DND-41 (cell line): Measurements from ENCODE around the gene SLC3A2.
"Not testable (repeated sequence)": the region's sequence is repeated elsewhere in the genome, so short reads cannot be mapped to it uniquely, and the experiment has no call there.

Source experiments
- ATAC-seq: fragments of 200-7000 bp; cut with Tn5 transposase; 3 replicates; pipeline ENCODE4 v1.9.1; 2021; ENCODE audit warnings: low read depth; ENCODE audit not compliant: insufficient read depth
- DNase-seq: peaks from one replicate; pipeline ENCODE4 v3.0.0-alpha.2; 2020
- H2AFZ ChIP-seq: 2 replicates; pipeline ENCODE4 v1.6.0; 2012; ENCODE audit warnings: low read depth, low read length
- H3K27ac ChIP-seq: 2 replicates; pipeline ENCODE4 v1.5.1; 2012; ENCODE audit warnings: low read length, inconsistent platforms
- H3K27me3 ChIP-seq: fragments of 200-600 bp; sonication (generic); 2 replicates; pipeline ENCODE4 v1.6.0; 2012; ENCODE audit warnings: low read length, mild to moderate bottlenecking, inconsistent platforms; ENCODE audit not compliant: insufficient read depth, poor library complexity
- H3K36me3 ChIP-seq: 2 replicates; pipeline ENCODE4 v1.5.1; 2012; ENCODE audit warnings: low read length, inconsistent platforms; ENCODE audit not compliant: insufficient read depth
- H3K4me1 ChIP-seq: 2 replicates; pipeline ENCODE4 v1.5.1; 2012; ENCODE audit warnings: mild to moderate bottlenecking, low read length; ENCODE audit not compliant: insufficient read depth
- H3K4me2 ChIP-seq: 2 replicates; pipeline ENCODE4 v1.6.0; 2012; ENCODE audit warnings: mild to moderate bottlenecking, moderate library complexity, low read length, inconsistent platforms; ENCODE audit not compliant: insufficient read depth
- H3K4me3 ChIP-seq, 2 experiments: fragments of 200-600 bp in 1 of 2; shearing (Covaris generic) in 1 of 2; 2 replicates each; pipeline ENCODE4 v1.5.1; 2012 to 2016; ENCODE audit warnings: inconsistent platforms in 2 of 2, low read length in 2 of 2, mild to moderate bottlenecking in 2 of 2, low read depth in 1 of 2, moderate library complexity in 1 of 2
- H3K79me2 ChIP-seq: 2 replicates; pipeline ENCODE4 v1.6.0; 2012; ENCODE audit warnings: low read length, inconsistent platforms; ENCODE audit not compliant: insufficient read depth
- H3K9ac ChIP-seq: 2 replicates; pipeline ENCODE4 v1.6.0; 2012; ENCODE audit warnings: low read depth, mild to moderate bottlenecking, inconsistent platforms, low read length, moderate library complexity
- H3K9me3 ChIP-seq: 2 replicates; pipeline ENCODE4 v1.5.1; 2012; ENCODE audit warnings: low read length, moderate library complexity, mild to moderate bottlenecking, inconsistent platforms; ENCODE audit not compliant: insufficient read depth, severe bottlenecking
- H4K20me1 ChIP-seq: 2 replicates; pipeline ENCODE4 v1.6.0; 2012; ENCODE audit warnings: low read length; ENCODE audit not compliant: insufficient read depth
- CTCF ChIP-seq: IDR thresholded peaks from 2 replicates; pipeline ENCODE4 v1.5.1; 2012; ENCODE audit warnings: borderline replicate concordance, low read length, moderate library complexity, mild to moderate bottlenecking; ENCODE audit not compliant: poor library complexity, severe bottlenecking; ENCODE audit errors: extremely low read depth
- EZH2 ChIP-seq: IDR thresholded peaks from 3 replicates; pipeline ENCODE4 v1.6.1; 2012; ENCODE audit warnings: borderline replicate concordance, low read depth, mild to moderate bottlenecking, moderate library complexity, low read length, inconsistent platforms; ENCODE audit not compliant: severe bottlenecking

Gene SLC3A2

GRCh38 chr11:62858201-62858600 lies 22.5 kb upstream of the SLC3A2 start:
- no peak for TF ChIP-seq EZH2
- TF ChIP-seq CTCF: no peak
- ATAC-seq (no peak), DNase-seq (no peak)
- Histone ChIP-seq H4K20me1 (peaks cover 26% of the 10 kb centered on the region), H3K27ac (0 out of 2 replicates have a peak overlapping the region, but pooled peaks have one; percentile 8), H2AFZ (no peak overlapping the region), H3K9me3 (no peaks in the 10 kb centered on the region), H3K27me3 (no peaks in the 10 kb centered on the region), H3K9ac (peak overlapping the region; percentile 80), H3K36me3 (peaks cover 26% of the 10 kb centered on the region), H3K4me2 (peak overlapping the region; percentile 86; the same call in 1 of the 2 replicates), H3K79me2 (peaks cover 84% of the 10 kb centered on the region), H3K4me3 (peak overlapping the region in 1 of 2 experiments; percentile 59; a peak in 1 of 4 replicates), H3K4me1 (peaks cover 60% of the 10 kb centered on the region)

- H3K9me3 ChIP-seq, DNase-seq, H3K27ac ChIP-seq, H2AFZ ChIP-seq, H3K4me3 ChIP-seq, H3K4me2 ChIP-seq, H3K27me3 ChIP-seq, ATAC-seq: not testable (repeated sequence)
- Histone ChIP-seq H3K4me1 (peaks cover 50% of the 10 kb centered on the region), H3K79me2 (peaks cover 83% of the 10 kb centered on the region), H4K20me1 (peaks cover 22% of the 10 kb centered on the region), H3K36me3 (peaks cover 24% of the 10 kb centered on the region), H3K9ac (peak overlapping the region; percentile 8; the same call in 1 of the 2 replicates)
Observed at GRCh38 chr11:62859281-62859703, 21.4 kb upstream of the SLC3A2 start.

GRCh38 chr11:62860835-62861563 lies 19.7 kb upstream of the SLC3A2 start:
- H3K79me2 ChIP-seq: peaks cover 80% of the 10 kb centered on the region
- H2AFZ ChIP-seq: no peak overlapping the region
- no peak overlapping the region for H3K4me3 ChIP-seq
- H3K9me3 ChIP-seq: no peaks in the 10 kb centered on the region
- ATAC-seq (no peak), DNase-seq (no peak)
- 0 out of 2 replicates have a peak overlapping the region, but pooled peaks have one; percentile 4 for H3K27ac ChIP-seq
- H3K4me2 ChIP-seq: no peak overlapping the region
- H3K4me1 ChIP-seq: peaks cover 44% of the 10 kb centered on the region
- TF ChIP-seq EZH2 (no peak), CTCF (no peak)
- H3K36me3 ChIP-seq: peaks cover 16% of the 10 kb centered on the region
- H3K9ac ChIP-seq: 0 out of 2 replicates have a peak overlapping the region, but pooled peaks have one; percentile 4
- H4K20me1 ChIP-seq: peaks cover 12% of the 10 kb centered on the region; the same call in 1 of the 2 replicates
- no peaks in the 10 kb centered on the region for H3K27me3 ChIP-seq

GRCh38 chr11:62861564-62862192 lies 19.0 kb upstream of the SLC3A2 start:
- 0 out of 2 replicates have a peak overlapping the region, but pooled peaks have one; percentile 16 for H3K9ac ChIP-seq
- H3K9me3 ChIP-seq, ATAC-seq, H3K27me3 ChIP-seq, DNase-seq, H2AFZ ChIP-seq, H3K4me2 ChIP-seq, H3K4me3 ChIP-seq: not testable (repeated sequence)
- H3K27ac ChIP-seq: 0 out of 2 replicates have a peak overlapping the region, but pooled peaks have one; percentile 4
- H3K36me3 ChIP-seq: peaks cover 16% of the 10 kb centered on the region
- peaks cover 79% of the 10 kb centered on the region for H3K79me2 ChIP-seq
- peaks cover 41% of the 10 kb centered on the region for H3K4me1 ChIP-seq
- peaks cover 12% of the 10 kb centered on the region; the same call in 1 of the 2 replicates for H4K20me1 ChIP-seq
